GM19328 (cell line): ENCODE results near the gene ARHGAP25.
A peak's percentile ranks its signal among the peaks of the same experiment; 100 is the strongest.

Experiments
- ATAC-seq: cut with Tn5 transposase; IDR thresholded peaks from one replicate; pipeline ENCODE4 v1.9.1; 2021; ENCODE audit warnings: mild to moderate bottlenecking, moderate library complexity; ENCODE audit not compliant: unreplicated experiment

Gene ARHGAP25

DNA sequence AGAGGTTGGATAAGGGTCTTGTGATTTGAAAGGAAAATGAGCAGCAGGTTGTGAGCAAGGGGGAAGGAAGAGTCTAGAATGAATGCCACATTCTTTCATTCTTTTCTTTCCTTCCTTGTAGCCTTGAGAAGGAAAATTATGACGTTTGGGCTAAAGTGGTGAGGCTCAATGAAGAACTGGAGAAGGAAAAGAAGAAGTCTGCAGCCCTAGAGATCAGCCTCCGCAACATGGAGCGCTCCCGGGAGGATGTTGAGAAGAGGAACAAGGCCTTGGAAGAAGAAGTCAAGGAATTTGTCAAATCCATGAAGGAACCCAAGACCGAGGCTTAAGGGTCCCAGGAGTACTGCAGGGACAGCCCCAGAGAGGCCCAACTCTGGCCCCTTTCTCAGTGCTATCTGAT lies 91.3 kb downstream of the ARHGAP25 start:
- no peak for ATAC-seq

DNA sequence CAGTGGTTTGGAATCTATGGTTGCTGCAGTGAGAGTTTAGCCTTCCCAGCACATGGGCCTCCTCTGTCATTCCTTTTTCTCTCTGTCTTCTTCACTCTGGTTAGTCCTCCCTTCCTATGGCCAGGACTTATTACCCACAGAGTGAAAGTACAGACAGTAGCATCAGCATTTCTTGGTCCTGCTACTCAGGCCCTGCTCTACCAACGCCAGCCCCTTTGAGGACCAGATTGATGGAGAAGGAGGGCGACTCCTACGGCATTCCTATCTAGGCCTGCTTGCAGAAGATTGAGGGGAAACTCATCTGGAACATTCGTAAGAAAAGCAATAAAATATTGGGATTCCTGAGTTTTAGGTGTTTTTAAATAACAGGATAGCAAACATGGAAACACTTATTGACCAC lies 93.1 kb downstream of the ARHGAP25 start:
- ATAC-seq = no peak

DNA sequence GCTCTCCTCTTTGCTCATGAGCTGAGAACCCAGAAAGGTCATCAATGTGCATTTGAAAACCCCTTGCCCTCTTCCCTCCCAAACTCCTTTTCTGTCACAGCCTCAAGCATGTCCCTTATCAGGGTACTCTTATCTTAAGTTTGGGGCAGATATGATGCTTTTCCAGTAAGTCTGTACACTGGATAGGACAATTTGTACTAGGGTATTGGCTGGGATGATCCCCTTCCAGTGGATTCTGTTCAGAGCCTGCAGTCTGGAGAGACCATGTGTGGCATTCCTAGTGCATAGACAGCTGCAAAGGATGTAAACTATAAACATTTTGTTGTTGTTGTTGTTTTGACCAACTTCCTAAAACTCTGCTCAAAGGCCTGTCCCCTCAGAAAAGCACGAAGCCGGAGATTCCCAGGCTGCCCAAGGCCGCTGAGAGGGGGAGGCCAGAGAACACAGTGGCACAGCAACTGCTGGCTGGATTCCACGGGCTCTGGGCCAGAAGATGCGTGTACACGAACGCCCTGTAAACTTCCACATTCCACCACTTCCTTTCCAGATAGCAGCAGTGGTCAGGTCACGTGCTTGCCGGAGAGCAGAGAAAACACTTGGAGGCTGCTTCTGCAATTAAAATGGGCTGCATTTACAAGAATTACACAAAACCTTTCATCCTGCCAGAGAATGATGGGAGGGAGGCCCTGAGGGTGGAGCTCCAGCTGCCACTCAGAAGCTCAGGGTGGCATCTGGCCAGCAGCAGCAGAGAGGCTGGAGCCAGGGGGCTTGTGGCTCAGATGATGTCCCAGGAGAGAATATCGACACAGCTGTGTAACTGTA lies 94.5 kb downstream of the ARHGAP25 start:
- no peak for ATAC-seq

DNA sequence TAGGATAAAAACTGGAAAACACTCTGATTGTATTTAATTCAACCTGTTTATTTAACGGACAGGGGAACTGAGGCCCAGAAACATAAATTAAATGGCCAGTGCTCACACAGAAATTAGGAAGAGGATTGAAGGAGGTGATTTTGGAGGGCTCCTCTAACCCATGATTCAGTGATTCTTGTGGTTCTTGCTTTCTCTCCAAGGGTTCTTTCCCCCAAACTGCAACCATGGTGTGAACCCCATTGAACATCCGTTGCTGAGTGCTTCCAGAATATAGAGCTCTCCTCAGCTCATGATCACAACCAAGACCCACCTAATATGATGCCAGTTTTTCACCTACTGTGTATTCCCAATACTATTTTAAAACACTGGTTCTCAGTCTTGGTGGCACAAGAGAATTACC lies 95.1 kb downstream of the ARHGAP25 start:
- ATAC-seq = no peak

DNA sequence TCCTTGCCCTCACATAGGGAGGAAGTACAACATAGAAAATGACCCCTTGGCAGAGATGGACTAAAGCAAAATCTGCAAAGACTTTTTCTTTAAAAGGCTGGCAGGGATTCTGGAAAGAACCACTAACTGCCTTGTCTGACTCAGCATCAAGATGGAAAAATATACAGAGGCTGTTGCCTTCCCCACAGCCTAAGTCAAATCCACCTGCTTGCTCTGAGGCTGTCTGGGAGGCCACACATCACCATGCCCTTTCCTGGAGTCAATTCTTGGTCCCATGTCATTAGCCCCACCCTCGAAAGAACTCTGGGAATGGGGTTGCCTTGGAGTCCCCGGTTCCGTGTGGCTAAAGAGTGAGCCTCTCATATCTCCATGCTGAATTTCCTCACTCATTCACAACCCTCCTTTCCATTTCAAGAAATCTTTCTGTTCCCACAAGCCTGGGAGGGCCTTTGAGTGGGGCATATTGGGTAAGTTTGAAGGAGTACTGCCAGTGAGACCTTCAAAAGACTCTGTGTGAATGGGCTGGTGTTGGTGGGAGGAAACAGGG lies 97.1 kb downstream of the ARHGAP25 start:
- no peak for ATAC-seq

DNA sequence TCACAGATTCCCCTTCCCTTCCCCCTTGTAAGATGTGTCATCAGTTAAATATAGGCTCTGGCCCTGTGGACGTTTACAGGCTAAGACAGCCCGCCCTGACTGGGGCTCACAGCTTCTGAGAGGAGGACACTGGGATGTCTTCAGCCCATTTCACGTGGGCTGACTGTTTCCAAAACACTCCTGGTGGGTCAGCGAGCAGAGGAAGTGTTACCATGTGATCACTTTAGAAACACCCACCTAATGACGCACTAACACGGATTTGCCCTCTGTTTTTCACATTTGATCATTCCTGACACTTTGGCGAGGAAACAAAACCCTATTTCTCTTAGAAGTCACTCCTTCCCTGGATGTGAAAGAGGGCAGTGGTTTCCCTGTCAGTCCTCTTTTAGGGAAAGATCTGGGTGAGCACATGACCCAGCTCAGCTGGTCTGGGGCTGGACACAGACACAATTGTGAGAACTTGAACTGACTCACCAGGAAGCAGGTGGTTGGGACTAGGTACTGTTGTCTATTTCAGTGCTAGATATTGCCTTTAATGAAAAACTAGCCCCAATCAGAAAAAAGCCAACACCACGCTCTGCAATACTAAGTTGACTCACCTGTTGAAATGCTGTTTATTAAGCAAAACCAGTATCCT lies 97.7 kb downstream of the ARHGAP25 start:
- ATAC-seq = peak; percentile 43

DNA sequence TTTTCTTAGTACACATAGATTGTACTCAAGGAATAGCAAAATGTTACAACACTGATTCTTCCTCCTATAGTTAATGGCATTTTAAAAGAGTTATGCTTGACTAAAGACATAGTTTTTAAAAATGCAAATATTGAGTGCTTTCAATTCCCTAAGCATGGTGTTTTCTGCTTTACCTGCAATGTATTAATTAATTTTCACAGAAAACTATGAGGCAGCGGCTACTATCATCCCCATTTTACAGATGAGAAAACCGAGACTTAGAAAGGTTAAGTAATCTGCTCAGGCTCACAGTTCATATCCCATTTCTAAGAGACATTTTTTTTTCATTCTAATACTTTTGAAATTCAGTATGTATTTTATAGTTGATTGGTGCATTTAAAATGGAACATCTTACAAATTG lies 98.6 kb downstream of the ARHGAP25 start:
- no peak for ATAC-seq

DNA sequence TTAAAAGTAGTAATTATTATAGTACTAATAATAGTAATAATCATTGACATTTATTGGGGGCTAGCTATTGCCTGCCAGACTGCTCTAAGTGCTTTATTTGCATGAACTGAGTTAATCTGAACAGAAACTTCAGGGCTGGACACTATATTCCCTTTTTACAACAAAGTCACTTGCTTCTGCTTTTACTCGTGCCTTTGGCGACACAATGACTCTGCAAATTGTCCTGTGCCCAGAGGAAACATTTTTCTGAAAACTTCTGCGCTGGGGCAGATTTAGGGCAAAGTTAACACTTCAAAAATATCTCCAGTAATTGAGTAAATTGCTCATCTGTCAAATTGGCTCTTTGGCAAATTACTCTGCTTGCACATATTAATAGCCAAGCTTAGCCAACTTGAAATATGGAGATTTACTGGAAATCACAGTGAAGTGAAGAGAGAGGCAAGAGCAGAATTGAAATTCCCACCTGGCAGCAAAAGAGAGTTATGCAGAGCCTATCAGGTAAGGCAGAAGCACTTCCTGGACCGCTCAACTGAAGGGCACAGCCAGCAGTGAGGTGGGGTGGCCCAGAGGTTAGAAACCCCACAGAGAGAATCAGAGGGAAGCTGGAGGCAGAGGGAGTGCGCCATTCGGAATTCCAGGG lies 100.2 kb downstream of the ARHGAP25 start:
- no peak for ATAC-seq

DNA sequence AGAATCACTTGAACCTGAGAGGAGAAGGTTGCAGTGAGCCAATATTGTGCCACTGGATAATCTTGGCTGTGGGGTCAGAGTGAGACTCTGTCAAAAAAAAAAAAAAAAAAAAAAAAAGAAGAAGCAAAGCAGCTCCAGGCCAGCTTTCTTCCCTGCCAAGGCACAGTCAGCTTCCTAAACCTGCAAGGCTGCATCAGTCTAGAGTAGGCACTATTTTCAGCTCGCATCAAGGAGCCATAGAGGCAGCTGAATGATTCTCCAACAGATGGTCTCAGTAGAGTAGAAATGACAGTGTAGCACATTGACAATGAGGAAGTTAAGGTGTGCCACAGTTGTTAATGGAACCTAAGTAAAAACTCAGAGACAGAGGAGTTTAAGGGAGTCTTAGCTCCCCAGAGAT lies 101.0 kb downstream of the ARHGAP25 start:
- ATAC-seq = no peak

DNA sequence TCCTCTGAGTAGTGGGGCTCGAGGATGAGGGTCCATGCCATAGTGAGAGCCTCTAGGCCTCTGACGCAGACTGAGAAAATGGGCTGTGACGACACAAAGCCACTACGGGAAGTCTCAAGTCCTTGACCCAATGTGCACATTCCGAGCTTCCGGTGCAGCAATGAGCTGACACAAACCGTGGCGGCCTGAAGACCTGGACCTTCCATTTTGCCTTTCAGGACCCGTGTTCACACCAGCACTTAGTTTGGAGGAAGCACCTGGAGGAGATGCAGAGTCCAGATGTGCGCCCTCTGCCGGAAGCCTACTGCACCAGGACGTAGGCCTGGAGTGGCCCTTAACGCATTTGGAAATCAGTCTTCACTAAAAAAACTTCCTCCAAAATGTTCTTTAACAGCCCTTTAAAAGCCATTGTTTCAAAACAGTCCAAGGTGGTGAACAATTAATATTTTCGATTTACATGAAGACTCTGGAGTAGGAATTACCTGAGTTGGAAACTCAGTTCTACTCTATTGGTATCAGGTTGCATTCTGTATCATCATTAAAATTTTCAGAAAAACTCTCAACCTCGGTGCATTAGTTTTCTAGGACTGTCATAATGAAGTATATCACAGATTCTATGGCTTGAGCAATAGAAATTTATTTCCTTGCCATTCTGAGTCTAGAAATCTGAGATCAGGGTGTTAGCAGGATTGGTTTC lies 102.7 kb downstream of the ARHGAP25 start:
- no peak for ATAC-seq

DNA sequence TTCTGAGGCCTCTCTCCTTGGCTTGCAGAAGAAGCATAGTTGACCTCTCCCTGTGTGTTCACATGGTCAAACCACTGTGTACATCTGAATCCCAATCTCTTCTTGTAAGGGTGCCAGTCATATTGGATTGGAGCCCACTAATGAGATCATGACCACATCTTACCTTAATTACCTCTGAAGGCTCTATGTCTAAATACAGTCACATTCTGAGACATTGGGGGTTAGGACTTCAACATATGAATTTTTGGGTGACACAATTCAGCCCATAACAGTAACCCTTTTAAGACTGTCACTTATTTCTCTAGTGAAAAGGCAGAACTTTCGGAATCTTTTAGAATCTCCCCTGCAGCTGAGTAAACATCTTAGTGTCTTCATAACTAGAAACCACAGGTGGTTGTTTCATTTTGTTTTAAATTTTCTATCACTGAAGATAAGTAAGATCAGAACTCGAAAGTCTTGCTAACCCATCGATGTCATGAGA lies 103.3 kb downstream of the ARHGAP25 start:
- no peak for ATAC-seq

DNA sequence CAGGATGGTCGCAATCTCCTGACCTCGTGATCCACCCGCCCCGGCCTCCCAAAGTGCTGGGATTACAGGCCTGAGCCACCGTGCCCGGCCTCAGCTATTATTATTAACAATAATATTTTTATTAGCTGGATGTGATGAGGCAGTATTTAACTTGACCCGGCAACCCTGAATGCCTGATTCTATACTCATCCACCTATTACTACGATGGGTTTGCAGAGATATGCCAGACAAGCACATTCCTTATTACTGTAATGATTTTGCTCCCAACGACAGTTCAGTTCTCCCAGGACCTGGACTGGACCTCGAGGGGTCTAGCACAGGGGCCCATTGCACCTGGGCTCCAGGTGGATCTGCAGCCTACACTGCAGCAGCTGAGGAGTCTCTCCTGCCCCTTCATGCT lies 104.0 kb downstream of the ARHGAP25 start:
- no peak for ATAC-seq

DNA sequence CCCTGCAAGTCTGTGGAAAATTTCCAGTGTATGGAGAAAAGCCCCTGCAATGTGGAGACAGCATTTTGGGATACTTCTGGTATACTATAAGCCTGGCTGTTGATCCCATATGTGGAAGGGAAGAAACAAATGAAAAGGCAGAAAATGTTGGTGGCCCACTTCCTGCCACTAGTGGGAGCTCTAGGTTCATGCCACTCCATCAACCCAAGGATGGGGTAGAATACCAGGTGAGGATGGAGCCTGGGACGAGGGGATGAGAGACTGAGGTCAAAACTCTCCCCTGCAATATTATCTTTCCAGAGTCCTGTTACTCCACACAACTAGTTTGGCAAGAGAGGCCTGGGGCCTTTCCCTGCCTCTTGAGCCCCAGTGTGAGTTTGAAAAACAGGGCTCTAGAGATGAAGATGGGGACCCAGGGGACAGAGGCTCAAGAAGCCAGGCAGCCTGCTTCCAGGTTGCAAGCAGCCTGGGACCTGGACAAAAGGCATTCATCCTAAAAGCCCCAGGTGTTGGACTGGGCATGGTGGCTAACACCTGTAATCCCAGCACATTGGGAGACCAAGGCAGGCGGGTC lies 104.7 kb downstream of the ARHGAP25 start:
- ATAC-seq = no peak

DNA sequence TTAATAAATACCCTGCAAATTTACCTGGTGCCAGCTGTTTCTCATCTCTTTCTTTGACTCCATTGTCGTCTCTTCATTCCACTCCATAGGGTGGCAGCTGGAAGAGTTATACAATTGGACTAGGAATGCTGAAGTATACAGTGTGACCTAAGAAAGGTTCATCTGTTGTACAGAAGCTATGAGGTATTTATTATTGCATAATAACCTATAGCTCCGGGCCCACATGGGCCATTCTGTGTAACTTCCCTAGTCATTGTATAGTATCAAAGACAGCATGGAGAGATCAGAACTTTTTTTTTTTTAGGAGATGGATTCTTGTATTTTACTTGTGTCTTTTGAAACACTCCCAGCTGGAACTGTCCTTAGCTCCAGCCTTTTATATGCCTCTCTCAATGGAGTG lies 110.4 kb downstream of the ARHGAP25 start:
- ATAC-seq = no peak

DNA sequence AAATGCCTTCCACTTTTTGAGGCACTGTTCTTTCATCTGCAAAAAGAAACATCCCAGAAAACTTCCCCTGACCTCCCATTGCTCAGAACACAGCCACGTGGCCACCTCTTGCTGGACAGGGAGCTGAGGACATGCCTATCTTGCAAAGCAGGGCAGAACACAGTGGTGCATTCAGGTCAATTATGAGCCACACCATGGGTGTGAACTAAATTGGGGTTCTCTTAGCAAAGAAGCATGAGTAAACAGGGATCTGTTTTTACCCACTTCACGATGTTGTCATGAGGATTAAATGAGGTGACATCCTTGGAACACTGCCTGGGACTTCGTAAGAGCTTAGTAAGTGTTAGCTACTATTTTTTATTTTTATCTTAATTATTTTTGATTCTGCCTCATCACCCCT lies 111.5 kb downstream of the ARHGAP25 start:
- ATAC-seq = no peak

DNA sequence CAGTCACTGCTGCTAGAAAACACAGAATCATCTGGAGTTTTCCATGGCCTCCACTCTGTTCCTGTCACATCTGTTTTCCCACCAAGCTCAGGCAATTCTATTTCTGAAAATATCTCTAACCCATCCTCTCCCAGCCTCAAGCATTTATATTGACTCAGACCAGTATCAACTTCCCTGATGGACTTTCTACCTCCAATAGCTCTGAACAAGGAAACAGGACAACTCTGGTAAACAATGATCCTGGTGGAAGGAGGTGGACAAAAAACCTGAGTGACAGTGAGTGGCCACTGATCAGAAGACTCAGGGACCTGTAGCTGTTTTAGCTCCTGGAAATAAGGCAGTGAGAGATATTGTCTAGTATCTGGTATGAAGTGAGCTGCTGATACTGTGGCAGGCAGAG lies 113.1 kb downstream of the ARHGAP25 start:
- ATAC-seq = no peak

DNA sequence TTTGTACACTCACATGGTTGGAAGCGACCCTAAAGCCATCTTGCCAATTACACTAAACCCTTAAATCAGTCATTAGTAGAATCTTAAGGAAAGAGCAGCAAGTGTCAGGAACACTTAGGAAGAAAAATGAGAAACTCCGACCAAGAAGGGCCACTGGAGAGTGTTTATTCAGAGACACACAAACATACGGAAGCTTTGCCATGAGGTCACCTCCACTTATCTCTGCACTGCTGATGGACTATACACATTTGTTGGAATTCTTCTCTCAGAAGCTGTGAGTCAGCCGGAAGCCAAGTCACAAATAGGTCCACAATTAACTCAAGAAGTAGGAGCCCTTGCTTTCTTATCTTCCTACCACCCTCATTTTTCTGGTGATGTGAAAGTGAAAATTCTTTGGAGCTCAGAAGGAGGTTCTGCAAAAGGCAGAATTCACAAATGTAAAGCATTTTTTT lies 115.0 kb downstream of the ARHGAP25 start:
- no peak for ATAC-seq

DNA sequence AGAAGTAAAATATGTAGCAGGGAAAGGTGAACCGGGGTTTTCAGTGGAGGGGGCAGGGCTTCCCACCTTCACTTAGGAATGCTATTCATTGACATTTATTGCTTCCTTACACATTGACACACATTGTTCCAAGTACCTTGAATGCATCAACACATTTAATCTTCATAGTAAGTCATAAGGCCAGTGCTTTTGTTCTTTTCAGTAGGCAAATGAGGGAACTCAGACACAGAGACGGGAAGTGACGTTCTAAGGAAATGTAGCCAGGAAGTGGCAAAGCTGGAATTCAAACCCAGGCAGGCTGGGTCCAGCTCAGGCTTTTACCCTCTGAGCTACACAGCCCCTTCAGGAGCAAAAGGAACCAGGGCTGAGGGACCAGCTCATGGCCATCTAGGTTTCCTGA lies 115.9 kb downstream of the ARHGAP25 start:
- ATAC-seq = no peak

DNA sequence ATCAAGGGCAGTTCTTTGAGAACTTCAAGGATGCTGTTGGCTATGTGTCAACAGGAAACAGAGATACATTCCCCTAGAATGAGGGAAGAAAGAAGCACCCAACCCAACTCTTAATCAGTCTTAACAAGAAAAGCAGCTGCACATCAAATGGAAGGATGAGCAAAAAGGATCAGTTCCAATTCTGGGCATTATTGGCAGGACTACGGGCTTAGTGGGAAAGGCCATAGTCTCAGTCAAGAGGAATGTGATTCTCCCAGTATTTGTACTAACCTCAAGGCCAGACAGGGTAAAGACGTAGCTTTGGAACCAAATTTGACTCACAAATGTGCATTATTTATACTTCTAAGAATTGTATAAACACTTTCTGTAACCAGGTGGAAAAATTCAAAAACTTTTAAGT lies 118.4 kb downstream of the ARHGAP25 start:
- ATAC-seq = no peak

DNA sequence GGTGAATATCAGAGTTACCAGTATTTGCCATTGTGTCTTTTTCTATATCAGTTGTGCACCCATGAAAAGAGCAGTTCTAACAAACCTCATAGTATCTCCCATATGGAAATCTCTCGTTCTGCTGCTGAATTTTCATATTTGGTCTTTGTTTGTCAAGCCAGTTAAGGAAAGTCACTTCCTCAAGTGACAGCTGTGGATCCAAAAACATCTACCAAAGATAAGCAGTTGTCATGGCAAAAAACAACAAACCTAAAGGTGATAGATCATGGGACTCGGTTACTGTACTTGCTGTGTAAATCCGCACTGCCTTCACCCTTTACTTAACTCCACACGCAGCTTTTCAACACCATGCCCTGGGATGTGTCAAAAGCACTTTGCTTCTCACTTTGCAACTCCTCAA lies 119.3 kb downstream of the ARHGAP25 start:
- no peak for ATAC-seq

DNA sequence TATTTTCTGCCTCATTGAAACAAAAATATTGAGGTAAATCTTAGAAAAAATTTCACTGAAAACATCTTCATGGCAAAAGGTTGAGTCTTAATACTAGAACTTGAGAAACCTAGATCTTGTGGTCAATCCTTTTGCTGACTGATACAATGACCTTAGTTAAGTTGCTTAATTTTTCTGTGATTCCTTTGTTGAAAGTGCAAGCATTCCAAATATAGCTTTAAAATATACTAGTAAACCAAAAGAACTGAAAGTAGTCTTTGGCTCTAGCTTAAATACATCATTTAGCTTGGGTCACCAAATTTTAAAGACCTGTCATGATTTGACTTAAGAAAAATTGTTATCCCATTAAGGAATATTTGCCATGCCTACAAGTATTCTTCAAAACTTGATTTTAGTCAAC lies 119.9 kb downstream of the ARHGAP25 start:
- ATAC-seq = no peak
